Measurements from ENCODE around the gene AP1G2. TPM values are rescaled to one million over a fixed set of nuclear protein-coding genes. Genes with fewer than 3 reads are reported as not detected.

The AP1G2 gene
- total RNA-seq, 1 experiment from 2014 or later: 160 TPM

- H3K9me3 ChIP-seq: no peaks in the 10 kb centered on the region
- no peaks in the 10 kb centered on the region for H3K36me3 ChIP-seq (ENCODE audit: control insufficient read depth, insufficient read depth, low read length)
- ChIA-PET POLR2A (no interaction called here), CTCF (no interaction called here)
- Mint-ChIP-seq H3K4me3 (ENCODE audit: unreplicated experiment) (no peak overlapping the region), H3K27ac (ENCODE audit: unreplicated experiment) (no peak overlapping the region), H3K9me3 (ENCODE audit: unreplicated experiment) (no peaks in the 10 kb centered on the region), H3K36me3 (ENCODE audit: insufficient read depth, unreplicated experiment) (no peaks in the 10 kb centered on the region), H3K4me1 (ENCODE audit: low read depth, unreplicated experiment) (no peaks in the 10 kb centered on the region), H3K27me3 (ENCODE audit: insufficient read depth, unreplicated experiment) (no peaks in the 10 kb centered on the region)
- no peak for TF ChIP-seq CTCF (IDR thresholded peaks at IDR 0.05; ENCODE audit: insufficient read depth in 1 of 2, low read depth in 1 of 2, low read length in 1 of 2, severe bottlenecking in 1 of 2, unreplicated experiment in 1 of 2)
- H3K27me3 ChIP-seq (replicated peaks; ENCODE audit: control insufficient read depth, insufficient read depth, low read length): no peaks in the 10 kb centered on the region
- no peaks in the 10 kb centered on the region for H3K4me1 ChIP-seq
- intact Hi-C loops (cut with micrococcal nuclease; ENCODE audit: unreplicated experiment): no loop called here
- no peak for DNase-seq
- H3K4me3 ChIP-seq (ENCODE audit: low read depth, low read length): no peak overlapping the region
- BruUV-seq (replicated peaks): no TSS peak
Observed at GRCh38 chr14:23532658-23533057, 34.9 kb downstream of the AP1G2 start.

GRCh38 chr14:23531391-23531790, 36.2 kb downstream of the AP1G2 start:
- POLR2A ChIA-PET: no interaction called here
- DNase-seq: no peak
- no peaks in the 10 kb centered on the region for H3K36me3 Mint-ChIP-seq (ENCODE audit: insufficient read depth, unreplicated experiment)

GRCh38 chr14:23530375-23531055, 37.1 kb downstream of the AP1G2 start:
- no peaks in the 10 kb centered on the region for H3K4me1 ChIP-seq
- no peaks in the 10 kb centered on the region for H3K27me3 Mint-ChIP-seq (ENCODE audit: insufficient read depth, unreplicated experiment)
- H3K4me3 ChIP-seq (ENCODE audit: low read depth, low read length): no peak overlapping the region
- intact Hi-C loops (cut with micrococcal nuclease; ENCODE audit: unreplicated experiment): no loop called here
- TF ChIP-seq CTCF (IDR thresholded peaks at IDR 0.05; ENCODE audit: insufficient read depth in 1 of 2, low read depth in 1 of 2, low read length in 1 of 2, severe bottlenecking in 1 of 2, unreplicated experiment in 1 of 2): no peak
- no peaks in the 10 kb centered on the region for H3K4me1 Mint-ChIP-seq (ENCODE audit: low read depth, unreplicated experiment)
- no TSS peak for BruUV-seq (replicated peaks)
- ChIA-PET POLR2A (no interaction called here), CTCF (no interaction called here)
- H3K9me3 Mint-ChIP-seq (ENCODE audit: unreplicated experiment): no peaks in the 10 kb centered on the region
- H3K27me3 ChIP-seq (replicated peaks; ENCODE audit: control insufficient read depth, insufficient read depth, low read length): no peaks in the 10 kb centered on the region
- no peak overlapping the region for H3K27ac Mint-ChIP-seq (ENCODE audit: unreplicated experiment)
- no peak overlapping the region for H3K4me3 Mint-ChIP-seq (ENCODE audit: unreplicated experiment)
- H3K9me3 ChIP-seq: no peaks in the 10 kb centered on the region
- H3K36me3 ChIP-seq (ENCODE audit: control insufficient read depth, insufficient read depth, low read length): no peaks in the 10 kb centered on the region
- H3K36me3 Mint-ChIP-seq (ENCODE audit: insufficient read depth, unreplicated experiment): no peaks in the 10 kb centered on the region
- no peak for DNase-seq

More at GRCh38 chr14:23531391-23531790, 36.2 kb downstream of the AP1G2 start:
- no peaks in the 10 kb centered on the region for H3K4me1 Mint-ChIP-seq (ENCODE audit: low read depth, unreplicated experiment)
- Histone ChIP-seq H3K27me3 (replicated peaks; ENCODE audit: control insufficient read depth, insufficient read depth, low read length) (no peaks in the 10 kb centered on the region), H3K9me3 (no peaks in the 10 kb centered on the region), H3K4me3 (ENCODE audit: low read depth, low read length) (no peak overlapping the region), H3K4me1 (no peaks in the 10 kb centered on the region), H3K36me3 (ENCODE audit: control insufficient read depth, insufficient read depth, low read length) (no peaks in the 10 kb centered on the region)
- intact Hi-C loops (cut with micrococcal nuclease; ENCODE audit: unreplicated experiment): no loop called here
- BruUV-seq (replicated peaks): no TSS peak
- CTCF ChIA-PET: no interaction called here
- no peak for TF ChIP-seq CTCF (IDR thresholded peaks at IDR 0.05; ENCODE audit: insufficient read depth in 1 of 2, low read depth in 1 of 2, low read length in 1 of 2, severe bottlenecking in 1 of 2, unreplicated experiment in 1 of 2)
- H3K27me3 Mint-ChIP-seq (ENCODE audit: insufficient read depth, unreplicated experiment): no peaks in the 10 kb centered on the region
- no peaks in the 10 kb centered on the region for H3K9me3 Mint-ChIP-seq (ENCODE audit: unreplicated experiment)
- no peak overlapping the region for H3K27ac Mint-ChIP-seq (ENCODE audit: unreplicated experiment)
- H3K4me3 Mint-ChIP-seq (ENCODE audit: unreplicated experiment): no peak overlapping the region

Measured in Caco-2 (cell line).